GM21619 (cell line): ENCODE results near the gene SUCLG2.
"Not testable (repeated sequence)": the region's sequence is repeated elsewhere in the genome, so short reads cannot be mapped to it uniquely, and the experiment has no call there.

Experiments
- ATAC-seq: cut with Tn5 transposase; IDR thresholded peaks from one replicate; pipeline ENCODE4 v1.9.1; 2021; ENCODE audit not compliant: unreplicated experiment

SUCLG2 gene

DNA sequence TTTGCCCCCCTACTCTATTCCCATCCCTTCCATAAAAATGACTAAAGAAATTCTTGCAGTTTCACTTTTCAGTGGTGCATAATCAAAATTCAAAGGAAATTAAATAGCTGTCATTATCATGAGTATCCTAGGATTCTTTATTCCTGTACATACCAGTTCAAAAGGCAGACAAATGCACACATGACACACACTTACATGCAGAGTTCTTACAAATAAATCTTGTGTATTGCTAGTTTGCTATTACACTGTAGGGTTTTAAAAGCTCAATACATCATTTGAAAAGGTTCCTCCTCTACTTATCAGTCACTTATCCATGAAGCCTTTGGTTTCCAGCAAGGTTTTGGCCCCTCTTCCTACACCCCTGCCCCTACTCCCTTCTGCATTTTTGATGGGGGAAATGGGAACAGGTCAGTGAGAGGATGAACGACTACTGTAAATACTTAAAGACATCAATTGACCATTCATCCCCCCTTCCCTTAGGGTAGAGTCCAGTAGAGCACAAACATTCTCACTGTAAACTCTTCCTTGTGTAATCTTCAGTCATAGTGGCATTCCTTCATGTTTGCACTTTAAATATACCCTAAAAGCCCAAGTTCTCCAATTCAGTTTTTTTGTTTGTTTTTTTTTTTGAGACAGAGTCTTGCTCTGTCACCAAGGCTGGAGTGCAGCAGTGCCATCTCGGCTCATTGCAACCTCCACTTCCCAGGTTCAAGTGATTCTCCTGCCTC is 92.6 kb downstream of the SUCLG2 start:
- ATAC-seq, result no peak

DNA sequence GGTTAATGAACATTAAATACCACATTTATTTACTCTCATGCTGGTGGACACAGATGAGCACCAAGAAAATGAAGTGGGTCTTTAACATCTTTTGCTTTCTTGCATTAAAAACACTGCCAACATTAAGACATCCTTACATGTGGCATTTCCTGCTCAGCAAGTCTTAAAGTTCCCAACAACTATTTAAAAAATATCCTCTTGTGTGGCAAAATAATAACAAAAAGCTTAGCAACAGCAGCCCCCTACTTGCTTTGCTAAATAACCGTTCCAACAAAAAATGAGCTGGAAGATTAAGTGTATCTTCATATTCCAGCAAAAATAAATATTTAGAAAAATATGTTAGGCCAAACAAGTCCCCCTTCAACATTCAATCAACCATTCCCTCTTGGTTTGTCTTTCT is 93.1 kb downstream of the SUCLG2 start:
- ATAC-seq, result no peak

DNA sequence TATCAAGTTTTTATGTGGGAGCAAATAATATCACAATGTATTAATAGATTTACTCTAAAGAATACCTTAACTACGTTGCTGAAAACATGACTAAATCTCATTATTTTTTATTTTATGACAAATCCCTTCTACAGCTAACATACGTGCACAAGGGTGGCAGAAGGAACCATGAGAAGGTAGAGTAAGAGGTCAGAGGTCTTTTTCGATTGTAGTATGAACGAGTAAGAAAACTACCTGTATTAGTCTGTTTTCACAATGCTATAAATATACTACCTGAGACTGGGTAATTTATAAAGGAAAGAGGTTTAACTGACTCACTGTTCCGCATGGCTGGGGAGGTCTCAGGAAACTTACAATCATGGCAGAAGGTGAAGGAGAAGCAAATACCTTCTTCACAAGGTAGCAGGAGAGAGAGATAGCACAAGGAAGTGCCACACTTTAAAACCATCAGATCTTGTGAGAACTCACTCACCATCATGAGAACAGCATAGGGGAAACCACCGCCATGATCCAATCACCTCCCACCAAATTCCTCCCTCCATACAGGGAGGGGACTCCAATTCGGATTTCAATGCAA is 95.3 kb downstream of the SUCLG2 start:
- no peak for ATAC-seq

DNA sequence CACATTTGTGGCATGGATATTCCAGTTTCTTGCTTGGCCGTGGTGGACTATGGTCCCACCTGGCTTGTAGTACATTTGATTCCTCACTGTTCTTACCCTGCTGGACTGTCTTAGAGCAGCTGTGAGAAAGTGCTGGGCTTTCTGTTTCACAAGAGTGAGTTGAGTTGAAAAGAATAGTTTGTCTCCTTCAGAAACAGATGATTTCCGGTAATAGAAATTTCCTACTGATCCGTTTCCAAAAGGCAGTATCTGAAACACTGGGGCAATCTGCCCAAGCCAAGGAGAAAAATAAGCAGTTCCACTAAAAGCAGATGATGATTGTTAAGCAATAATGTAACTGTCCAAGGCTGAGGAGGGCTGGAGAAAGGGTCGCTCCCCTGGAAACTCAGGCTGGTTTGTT is 96.0 kb downstream of the SUCLG2 start:
- ATAC-seq, result no peak

DNA sequence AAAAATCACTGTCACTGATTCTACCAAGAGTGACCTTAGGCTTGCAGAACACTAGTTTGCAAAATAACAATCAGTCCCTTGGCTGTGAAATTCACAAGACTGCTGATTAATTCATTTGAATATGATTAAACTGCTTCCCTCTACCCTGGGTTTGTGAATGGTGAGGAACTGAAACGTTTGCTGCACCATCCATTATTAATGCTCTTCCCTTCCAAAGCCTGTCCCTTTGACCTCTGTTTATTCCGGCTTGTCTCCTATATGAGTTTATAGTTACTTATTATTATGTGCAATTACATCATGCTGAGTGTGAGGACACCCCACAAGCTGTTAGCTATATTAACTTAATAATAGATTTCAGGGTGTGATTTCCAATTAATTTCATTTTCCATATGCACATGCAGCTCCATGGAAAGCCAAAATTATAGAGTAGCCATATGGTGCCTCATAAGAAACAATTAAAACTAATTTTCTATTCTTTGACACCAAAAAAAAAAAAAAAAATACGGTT is 96.5 kb downstream of the SUCLG2 start:
- ATAC-seq, result no peak

DNA sequence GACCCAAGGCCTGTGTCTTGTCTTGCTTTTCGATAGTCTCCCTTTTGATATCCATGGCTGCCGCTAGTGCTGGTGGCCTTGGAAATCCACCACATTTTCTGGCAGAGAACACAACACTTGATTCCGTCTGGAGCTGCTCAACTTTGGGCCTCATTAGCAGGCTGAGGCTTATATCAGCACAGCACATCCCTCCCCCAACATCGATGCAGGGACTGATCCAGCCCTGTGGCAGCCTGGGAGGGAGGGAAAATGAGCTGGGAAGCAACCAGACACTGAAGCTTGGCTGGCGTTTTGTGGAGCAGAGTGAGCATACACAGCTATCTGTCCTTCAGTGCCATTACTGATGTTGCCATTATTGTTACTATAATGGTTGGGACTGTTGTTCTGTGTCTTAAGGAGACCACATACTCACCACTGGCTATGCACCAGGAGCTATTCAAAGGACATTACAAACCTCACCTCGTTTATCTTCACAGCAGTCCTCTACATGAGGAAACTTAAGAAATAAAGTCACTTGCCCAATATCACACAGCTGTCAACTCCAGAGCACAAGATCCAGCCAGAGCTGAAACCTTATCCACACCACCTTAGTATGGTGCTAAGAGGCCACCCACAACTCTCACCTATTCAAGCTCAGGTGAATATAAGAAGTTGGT is 102.9 kb downstream of the SUCLG2 start:
- no peak for ATAC-seq

DNA sequence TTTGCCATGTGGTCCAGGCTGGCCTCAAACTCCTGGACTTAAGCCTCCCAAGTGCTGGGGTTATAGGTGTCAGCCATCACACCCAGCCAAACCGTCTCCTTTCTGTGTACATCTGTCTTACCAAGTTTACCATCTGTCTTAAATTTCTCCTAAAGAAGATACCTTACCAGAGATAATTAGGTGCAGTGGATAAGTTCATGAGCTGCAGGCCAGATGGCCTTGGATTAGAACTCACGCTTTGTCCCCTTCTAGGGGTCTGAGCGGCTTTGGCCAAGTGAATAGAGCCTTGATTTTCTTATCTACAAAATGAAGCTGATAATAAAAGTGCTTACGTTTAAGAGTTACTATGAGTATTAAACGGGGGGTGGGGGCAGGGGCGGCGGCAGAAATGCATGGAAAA is 103.9 kb downstream of the SUCLG2 start:
- ATAC-seq, result no peak

DNA sequence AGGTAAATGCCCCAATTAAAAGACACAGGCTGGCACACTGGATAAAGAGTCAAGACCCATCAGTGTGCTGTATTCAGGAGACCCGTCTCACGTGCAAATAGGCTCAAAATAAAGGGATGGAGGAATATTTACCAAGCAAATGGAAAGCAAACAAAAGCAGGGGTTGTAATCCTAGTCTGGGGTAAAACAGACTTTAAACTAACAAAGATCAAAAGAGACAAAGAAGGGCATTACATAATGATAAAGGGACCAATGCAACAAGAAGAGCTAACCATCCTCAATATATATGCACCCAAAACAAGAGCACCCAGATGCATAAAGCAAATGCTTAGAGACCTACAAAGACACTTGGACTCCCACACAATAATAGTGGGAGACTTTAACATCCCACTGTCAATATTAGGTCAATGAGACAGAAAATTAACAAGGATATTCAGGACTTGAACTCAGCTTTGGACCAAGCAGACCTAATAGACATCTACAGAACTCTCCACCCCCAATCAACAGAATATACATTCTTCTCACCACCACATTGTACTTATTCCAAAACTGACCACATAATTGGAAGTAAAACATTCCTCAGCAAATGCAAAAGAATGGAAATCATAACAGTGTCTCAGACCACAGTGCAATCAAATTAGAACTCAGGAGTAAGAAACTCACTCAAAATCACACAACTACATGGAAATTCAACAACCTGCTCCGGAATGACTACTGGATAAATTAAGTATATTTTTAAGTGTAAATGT is 111.7 kb downstream of the SUCLG2 start:
- not testable (repeated sequence) for ATAC-seq

DNA sequence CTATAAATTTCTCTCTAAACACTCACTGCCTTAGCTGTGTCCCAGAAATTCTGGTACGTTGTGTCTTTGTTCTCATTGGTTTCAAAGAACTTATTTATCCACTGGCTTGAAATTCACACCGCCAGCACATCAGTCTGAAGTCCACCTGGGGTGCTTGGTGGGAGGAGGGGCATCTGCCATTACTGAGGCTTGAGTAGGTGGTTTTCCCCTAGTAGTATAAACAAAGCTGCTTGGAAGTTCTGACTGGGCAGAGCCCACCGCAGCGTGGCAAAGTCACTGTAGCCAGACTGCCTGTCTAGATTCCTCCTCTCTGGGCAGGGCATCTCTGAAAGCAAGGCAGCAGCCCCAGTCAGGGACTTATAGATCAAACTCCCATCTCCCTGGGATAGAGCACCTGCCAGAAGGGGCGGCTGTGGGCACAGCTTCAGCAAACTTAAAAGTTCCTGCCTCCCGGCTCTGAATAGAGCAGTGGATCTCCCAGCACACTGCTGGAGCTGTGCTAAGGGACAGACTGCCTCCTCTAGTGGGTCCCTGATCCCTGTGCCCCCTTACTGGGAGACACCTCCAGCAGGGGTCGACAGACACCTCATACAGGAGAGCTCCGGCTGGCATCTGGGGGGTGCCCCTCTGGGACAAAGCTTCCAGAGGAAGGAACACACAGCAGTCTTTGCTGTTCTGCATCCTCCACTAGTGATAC is 114.1 kb downstream of the SUCLG2 start:
- no peak for ATAC-seq

DNA sequence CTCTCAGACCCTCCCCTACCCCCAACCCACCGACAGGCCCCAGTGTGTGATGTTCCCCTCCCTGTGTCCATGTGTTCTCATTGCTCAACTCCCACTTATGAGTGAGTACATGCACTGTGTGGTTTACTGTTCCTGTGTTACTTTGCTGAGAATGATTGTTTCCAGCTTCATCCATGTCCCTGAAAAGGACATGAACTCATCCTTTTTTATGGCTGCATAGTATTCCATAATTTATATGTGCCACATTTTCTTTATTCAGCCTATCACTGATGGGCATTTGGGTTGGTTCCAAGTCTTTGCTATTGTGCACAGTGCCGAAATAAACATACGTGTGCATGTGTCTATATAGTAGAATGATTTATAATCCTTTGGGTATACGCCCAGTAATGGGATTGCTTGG is 117.2 kb downstream of the SUCLG2 start:
- not testable (repeated sequence) for ATAC-seq

DNA sequence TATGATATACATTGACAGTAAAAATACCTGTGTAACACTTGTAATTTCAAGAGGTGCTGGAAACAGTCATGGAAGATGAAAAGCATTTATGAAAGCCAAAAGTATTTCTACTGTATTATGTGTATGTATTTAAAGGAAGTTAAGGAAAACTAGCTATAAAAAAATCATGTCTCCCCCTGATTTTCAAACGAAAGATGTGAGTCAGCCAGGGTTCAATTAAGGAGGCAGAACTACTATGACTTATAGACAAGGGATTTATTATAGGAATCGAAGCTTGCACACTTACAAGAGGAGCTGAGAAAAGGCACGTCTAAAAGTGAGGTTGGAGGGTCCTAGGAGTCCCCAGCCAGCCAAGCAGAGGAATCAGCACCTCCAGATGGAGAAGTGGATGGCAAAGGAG is 119.4 kb downstream of the SUCLG2 start:
- ATAC-seq, result no peak

DNA sequence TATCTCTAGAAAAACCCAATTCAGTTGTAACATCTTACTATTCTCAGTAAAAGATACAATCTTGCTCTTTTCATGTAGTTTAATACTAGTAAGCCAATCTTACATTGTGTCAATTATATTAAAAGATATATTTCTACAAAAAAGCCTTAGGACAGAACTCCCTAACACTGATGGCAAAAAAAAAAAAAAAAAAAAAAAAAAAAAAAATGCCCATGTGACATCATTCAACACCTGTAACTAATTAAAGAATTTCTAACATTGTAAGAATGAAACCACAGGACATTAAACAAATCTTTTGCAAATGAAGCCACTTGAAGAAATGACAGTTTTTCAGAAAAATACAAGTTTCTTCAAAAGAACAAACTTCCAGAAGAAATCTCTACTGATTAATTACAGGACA is 119.8 kb downstream of the SUCLG2 start:
- ATAC-seq, result no peak

DNA sequence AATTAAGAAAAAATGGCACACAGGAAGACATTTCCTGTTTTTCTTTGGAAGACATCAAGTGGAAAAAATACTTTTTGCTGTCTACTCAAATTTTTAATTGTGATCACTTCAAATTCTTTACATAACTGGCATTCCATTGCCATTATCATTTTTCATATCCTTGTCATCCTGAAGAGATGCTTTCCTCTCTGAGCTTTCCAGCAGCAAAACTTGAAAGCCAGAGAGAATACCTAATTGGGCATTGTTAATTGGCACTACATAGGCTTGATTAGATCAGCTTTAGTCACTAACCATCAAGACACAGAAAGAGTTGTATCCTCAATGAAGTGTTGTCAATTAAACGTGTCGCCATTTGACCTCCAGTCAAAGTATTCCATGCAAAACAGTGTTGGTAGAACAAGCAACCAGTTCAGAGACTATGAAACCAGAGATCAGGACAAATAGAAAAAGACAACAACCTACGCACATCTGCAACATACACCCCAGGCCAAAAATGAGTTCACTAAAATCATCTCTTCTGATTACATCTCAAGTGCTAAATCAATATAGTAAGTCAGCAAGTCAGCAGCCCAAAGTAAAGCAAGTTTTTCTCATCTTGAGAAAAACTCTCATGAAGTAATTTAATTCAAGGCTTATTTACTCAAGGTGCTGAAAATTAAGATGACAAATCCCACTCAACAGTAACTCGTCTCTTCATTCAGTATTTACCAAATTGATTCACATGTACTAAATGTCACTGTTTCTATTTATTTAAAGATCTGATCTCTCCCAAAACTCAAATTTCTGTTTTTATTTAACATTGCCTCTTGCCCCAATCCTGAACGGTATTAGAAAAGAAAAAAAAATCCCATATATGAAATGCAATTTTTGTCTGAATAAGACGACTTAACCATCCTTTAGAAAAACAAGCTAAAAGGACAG is 123.0 kb downstream of the SUCLG2 start:
- no peak for ATAC-seq

DNA sequence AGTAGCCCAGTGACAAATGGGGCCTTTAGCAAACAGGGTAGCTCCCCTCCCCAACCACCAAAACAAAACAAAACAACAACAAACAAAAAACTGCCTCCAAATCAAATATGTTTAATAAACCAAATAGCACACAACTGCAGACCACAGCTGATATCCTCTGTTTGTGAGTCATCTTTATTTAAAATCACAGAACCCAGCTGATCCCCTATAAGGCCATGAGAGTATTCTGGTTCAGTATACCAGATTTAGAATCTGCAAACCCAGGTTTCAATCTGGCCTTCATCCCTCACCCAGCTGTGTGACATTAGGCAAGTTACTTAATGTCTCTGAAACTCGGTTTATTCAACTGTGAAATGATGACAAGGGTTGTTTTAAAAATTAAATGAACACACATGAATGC is 124.5 kb downstream of the SUCLG2 start:
- no peak for ATAC-seq

DNA sequence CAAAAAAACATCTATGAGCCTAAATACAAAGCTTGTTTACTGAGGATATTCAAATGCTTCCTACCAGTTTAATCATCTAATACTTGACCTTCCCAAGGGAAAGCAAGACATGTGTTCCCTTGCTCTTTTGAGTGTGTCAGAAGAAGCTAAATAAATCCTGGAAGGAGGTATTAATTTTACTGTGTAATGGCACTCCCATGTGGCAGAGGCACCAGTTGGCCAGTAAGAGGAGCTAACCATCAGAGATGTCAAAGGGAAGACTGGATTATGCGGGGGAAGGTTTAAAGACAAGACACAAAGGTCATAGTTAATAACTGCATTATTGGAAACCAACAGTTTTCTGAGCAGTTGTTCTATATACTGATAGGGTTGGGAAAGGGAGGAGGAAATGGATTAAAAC is 125.1 kb downstream of the SUCLG2 start:
- no peak for ATAC-seq

DNA sequence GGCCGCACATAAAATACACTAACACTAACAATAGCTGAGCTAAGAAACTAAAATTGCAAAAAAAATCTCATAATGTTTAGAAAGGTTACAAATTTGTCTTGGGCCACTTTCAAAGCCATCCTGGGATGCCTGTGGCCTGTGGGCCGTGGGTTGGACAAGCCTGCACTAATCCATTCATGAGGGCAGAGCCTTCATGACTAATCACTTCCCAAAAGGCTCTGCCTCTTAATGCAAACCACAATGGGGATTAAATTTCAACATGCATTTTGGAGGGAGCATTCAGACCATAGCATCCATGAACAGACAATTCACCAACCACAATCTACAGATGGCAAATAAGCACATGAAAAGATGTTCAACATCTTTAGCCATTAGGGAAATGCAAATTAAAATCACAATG is 128.2 kb downstream of the SUCLG2 start:
- no peak for ATAC-seq

DNA sequence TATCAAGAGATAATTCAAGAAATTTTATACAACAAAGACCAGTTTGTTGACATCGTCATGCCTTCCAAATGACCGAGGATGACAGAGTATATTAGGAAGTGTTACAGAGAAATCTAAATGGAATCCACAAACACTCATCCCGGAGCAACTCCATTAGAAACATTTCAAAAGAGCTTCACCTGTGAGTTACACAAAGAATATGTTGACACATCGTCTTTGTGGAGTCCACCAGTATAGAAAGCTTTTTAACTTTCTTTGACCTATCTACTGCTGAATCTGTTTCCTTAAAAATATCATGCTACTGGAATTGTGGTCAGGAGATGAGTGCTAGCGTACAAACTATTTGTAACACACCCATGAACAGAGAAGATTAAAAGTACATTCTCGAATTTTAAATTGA is 130.4 kb downstream of the SUCLG2 start:
- no peak for ATAC-seq

DNA sequence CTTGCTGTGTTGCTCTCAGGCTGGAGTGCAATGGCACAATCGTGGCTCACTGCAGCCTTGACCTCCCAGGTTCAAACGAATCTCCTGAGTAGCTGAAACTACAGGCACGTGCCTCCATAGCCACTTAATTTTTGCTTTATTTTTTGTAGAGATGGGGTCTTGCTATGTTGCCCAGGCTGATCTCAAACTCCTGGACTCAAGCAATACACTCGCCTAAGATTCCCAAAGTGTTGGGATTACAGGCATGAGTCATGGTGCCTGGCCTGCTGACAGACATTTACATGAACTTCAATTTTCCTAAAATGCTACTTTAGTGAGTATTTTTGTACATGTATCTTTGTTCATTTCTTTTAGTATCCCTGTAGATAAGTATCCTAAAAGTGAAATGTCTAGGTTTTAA is 132.3 kb downstream of the SUCLG2 start:
- ATAC-seq, result no peak

DNA sequence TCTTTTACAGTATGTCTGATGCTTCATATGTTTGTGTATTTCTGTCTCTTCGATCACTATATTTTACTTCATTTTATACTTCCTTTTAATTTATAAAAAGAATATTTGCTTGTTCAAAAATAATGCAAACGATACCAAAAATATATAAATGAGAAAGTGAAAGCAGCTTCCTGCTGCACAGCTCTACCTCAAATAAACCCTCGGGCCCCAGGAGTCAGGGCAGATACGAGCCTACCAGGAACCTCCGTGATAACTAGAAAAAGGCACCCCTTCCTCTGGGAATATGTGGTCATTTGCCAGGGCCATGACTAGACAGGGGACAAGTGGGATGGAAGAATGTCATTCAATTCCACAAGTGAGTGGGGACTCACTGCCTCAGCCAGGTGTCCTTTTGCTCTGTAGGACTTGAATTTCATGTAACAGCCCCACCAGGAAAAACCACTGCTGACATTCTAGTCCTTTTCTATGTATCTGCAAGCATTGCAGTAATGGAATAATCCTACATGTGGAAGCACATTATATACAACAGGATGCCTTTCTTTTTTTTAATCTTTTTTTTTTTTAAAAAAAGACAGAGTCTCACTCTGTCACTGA is 133.3 kb downstream of the SUCLG2 start:
- peak; percentile 56 for ATAC-seq

DNA sequence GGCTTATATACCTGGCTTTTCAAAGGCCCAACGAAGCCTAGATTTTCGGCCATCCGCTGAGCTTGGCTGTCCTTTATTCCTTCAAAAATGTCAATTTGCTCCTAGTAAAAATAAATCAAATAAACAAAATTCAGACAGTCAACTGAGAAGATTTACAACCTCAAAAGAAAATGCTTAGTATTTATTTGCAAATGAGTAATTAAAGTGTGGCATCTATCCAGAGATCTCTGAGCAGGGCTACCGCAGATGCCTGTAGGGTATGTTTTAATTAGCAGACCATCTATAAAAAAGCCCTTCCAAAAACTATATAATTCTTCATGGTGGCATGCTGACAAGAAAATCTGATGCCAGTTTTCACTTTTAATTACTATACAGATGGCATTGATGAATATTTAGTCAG is 136.2 kb downstream of the SUCLG2 start:
- ATAC-seq, result no peak
